GM06990 (cell line): ENCODE measurements around the gene DEPDC4.
"Not testable (repeated sequence)": the region's sequence is repeated elsewhere in the genome, so short reads cannot be mapped to it uniquely, and the experiment has no call there.

Experiments
- DNase-seq: peaks from one replicate; pipeline ENCODE4 v3.0.0-alpha.2; 2011; ENCODE audit not compliant: insufficient read length; ENCODE audit errors: extremely low read depth
- H3K27me3 ChIP-seq: replicated peaks from 2 replicates; pipeline ENCODE4 v1.6.0; 2011; ENCODE audit warnings: low read length; ENCODE audit not compliant: control insufficient read depth, insufficient read depth
- H3K36me3 ChIP-seq: 2 replicates; pipeline ENCODE4 v1.5.1; 2011; ENCODE audit warnings: low read length; ENCODE audit not compliant: control insufficient read depth, insufficient read depth
- H3K4me3 ChIP-seq: replicated peaks from 2 replicates; pipeline ENCODE4 v1.5.1; 2011; ENCODE audit warnings: low read depth, mild to moderate bottlenecking, control low read depth, low read length
- CTCF ChIP-seq: IDR thresholded peaks from 2 replicates; pipeline ENCODE4 v1.5.1; 2011; ENCODE audit warnings: low read length, control low read depth, mild to moderate bottlenecking, inconsistent platforms; ENCODE audit not compliant: insufficient read depth, poor library complexity, severe bottlenecking

Gene DEPDC4

GRCh38 chr12:100267603-100268281 lies 863 bp upstream of the DEPDC4 start:
- Histone ChIP-seq H3K36me3 (no peaks in the 10 kb centered on the region), H3K4me3 (peak overlapping the region; percentile 89), H3K27me3 (no peaks in the 10 kb centered on the region)
- no peak for TF ChIP-seq CTCF
- DNase-seq: no peak

- H3K4me3 ChIP-seq: peak overlapping the region; percentile 89
- no peak for TF ChIP-seq CTCF
- DNase-seq: no peak
Measured at GRCh38 chr12:100266585-100266834, 369 bp downstream of the DEPDC4 start.

GRCh38 chr12:100265732-100266584 lies 921 bp downstream of the DEPDC4 start:
- no peak for TF ChIP-seq CTCF
- no peaks in the 10 kb centered on the region for H3K27me3 ChIP-seq
- peak overlapping the region; percentile 89 for H3K4me3 ChIP-seq
- H3K36me3 ChIP-seq: no peaks in the 10 kb centered on the region
- DNase-seq: no peak

More at GRCh38 chr12:100266585-100266834, 369 bp downstream of the DEPDC4 start:
- Histone ChIP-seq H3K27me3 (no peaks in the 10 kb centered on the region), H3K36me3 (no peaks in the 10 kb centered on the region)

- not testable (repeated sequence) for H3K4me3 ChIP-seq, H3K36me3 ChIP-seq, H3K27me3 ChIP-seq, DNase-seq
Measured at GRCh38 chr12:100265107-100265506, 1.8 kb downstream of the DEPDC4 start.

- H3K4me3 ChIP-seq: no peak overlapping the region
- no peak for DNase-seq
- TF ChIP-seq CTCF: no peak
- no peaks in the 10 kb centered on the region for H3K27me3 ChIP-seq
- no peaks in the 10 kb centered on the region for H3K36me3 ChIP-seq
Measured at GRCh38 chr12:100263131-100263530, 3.7 kb downstream of the DEPDC4 start.

GRCh38 chr12:100258127-100258526 lies 8.8 kb downstream of the DEPDC4 start:
- DNase-seq: no peak

More at GRCh38 chr12:100258127-100258526, 8.8 kb downstream of the DEPDC4 start:
- Histone ChIP-seq H3K27me3 (no peaks in the 10 kb centered on the region), H3K36me3 (no peaks in the 10 kb centered on the region), H3K4me3 (no peak overlapping the region)
- no peak for TF ChIP-seq CTCF
